ENCODE measurements around the gene APLF.

APLF gene

DNA sequence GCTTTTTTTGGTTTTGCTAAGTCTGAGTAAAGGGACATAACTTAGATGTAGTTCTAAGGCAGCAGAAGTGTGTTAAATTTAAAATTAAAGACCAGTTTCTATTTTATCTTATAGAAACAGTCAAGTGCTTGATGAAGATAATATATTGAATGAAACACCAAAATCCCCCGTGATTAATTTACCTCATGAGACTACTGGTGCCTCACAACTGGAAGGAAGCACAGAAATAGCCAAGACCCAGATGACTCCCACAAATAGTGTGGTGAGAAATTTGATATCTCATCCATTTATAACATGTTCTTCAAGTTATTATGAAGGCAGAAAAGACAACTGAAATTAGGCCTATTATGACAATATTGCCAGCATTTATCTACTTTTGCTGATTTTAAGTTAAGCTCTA lies 45.6 kb downstream of the APLF start:
- TF ChIP-seq, protein P1, sequence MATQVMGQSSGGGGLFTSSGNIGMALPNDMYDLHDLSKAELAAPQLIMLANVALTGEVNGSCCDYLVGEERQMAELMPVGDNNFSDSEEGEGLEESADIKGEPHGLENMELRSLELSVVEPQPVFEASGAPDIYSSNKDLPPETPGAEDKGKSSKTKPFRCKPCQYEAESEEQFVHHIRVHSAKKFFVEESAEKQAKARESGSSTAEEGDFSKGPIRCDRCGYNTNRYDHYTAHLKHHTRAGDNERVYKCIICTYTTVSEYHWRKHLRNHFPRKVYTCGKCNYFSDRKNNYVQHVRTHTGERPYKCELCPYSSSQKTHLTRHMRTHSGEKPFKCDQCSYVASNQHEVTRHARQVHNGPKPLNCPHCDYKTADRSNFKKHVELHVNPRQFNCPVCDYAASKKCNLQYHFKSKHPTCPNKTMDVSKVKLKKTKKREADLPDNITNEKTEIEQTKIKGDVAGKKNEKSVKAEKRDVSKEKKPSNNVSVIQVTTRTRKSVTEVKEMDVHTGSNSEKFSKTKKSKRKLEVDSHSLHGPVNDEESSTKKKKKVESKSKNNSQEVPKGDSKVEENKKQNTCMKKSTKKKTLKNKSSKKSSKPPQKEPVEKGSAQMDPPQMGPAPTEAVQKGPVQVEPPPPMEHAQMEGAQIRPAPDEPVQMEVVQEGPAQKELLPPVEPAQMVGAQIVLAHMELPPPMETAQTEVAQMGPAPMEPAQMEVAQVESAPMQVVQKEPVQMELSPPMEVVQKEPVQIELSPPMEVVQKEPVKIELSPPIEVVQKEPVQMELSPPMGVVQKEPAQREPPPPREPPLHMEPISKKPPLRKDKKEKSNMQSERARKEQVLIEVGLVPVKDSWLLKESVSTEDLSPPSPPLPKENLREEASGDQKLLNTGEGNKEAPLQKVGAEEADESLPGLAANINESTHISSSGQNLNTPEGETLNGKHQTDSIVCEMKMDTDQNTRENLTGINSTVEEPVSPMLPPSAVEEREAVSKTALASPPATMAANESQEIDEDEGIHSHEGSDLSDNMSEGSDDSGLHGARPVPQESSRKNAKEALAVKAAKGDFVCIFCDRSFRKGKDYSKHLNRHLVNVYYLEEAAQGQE (IDR thresholded peaks at IDR 0.05; ENCODE audit: insufficient read depth in 1 of 2, low read depth in 2 of 2, low read length in 2 of 2), result no peak
- TF ChIP-seq POLR2AphosphoS5 (IDR thresholded peaks at IDR 0.05; ENCODE audit: low read depth, low read length) (no peak), SIN3A (IDR thresholded peaks at IDR 0.05; ENCODE audit: borderline replicate concordance, insufficient read depth, low read length) (no peak), TAF1 (IDR thresholded peaks at IDR 0.05; ENCODE audit: borderline replicate concordance, insufficient read depth, low read length) (no peak), FOXP2 (optimal IDR thresholded peaks at IDR 0.05; ENCODE audit: borderline replicate concordance, extremely low read depth, extremely low read length, insufficient read depth) (no peak)

DNA sequence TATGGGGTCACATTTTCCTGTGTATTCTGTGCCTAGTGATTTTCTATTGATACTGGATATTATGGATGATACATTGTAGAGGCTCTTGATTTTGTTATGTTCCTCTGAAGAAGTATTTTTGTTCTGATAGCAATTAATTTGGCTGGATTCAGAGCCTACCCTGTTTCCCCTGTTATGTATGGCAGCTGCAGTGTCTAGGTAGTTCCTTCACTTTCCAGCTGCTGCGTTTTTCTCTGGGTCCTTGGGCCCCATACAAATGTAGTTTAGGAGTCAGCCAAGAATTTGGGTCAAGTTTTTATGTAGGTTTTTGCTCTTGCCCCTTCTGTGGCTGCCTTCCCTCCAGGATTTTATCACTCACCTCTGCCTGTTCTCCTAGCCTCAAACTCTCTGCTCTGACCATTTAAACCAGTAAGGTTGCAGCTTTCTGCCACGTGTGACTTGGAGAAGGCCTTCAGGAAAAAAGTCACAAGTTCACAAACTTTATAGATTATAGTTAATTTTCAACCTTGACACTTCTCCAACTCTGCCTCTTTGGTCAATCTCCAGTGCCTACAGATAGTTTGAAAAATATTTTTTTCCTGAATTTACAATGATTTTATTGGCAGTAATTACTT lies 47.0 kb downstream of the APLF start:
- TF ChIP-seq, protein P1 (IDR thresholded peaks at IDR 0.05; ENCODE audit: insufficient read depth in 1 of 2, low read depth in 2 of 2, low read length in 2 of 2), result no peak
- no peak for TF ChIP-seq SIN3A (IDR thresholded peaks at IDR 0.05; ENCODE audit: borderline replicate concordance, insufficient read depth, low read length)
- TF ChIP-seq POLR2AphosphoS5 (IDR thresholded peaks at IDR 0.05; ENCODE audit: low read depth, low read length), result no peak
- no peak for TF ChIP-seq TAF1 (IDR thresholded peaks at IDR 0.05; ENCODE audit: borderline replicate concordance, insufficient read depth, low read length)
- no peak for TF ChIP-seq FOXP2 (optimal IDR thresholded peaks at IDR 0.05; ENCODE audit: borderline replicate concordance, extremely low read depth, extremely low read length, insufficient read depth)

DNA sequence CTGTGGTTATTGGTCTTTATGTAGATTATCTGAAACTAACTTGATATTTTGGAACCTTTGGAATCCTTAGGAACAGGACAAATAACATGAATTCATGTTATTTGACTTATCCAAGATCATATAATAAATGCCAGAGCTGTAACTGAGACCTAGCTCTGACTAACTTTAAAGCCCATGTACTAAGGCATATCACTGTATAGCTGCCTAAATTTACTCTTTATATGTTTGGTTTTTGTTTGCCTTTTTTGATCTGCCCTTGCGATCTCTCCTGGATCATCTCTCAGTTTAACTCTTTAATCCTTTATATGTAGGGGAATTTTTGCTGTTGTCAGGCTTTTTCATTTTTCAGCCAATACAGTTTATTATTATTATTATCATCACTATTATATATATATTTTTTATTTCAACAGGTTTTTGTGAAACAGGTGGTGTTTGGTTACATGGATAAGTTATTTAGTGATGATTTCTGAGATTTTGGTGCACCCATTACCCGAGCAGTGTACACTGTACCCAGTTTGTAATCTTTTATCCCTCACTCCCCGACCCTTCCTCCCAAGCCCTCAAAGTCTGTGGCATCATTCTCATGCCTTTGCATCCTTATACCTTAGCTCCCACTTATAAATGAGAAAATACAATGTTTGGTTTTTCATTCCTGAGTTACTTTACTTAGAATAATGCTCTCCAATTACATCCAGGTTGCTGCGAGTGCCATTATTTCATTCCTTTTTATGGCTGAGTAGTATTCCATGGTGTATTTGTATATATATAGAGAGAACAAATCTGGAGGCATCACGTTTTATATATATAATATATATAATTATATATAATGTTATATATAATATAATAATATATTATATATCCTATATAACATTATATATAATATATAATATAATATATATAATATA lies 48.9 kb downstream of the APLF start:
- no peak for TF ChIP-seq FOXP2 (optimal IDR thresholded peaks at IDR 0.05; ENCODE audit: borderline replicate concordance, extremely low read depth, extremely low read length, insufficient read depth)
- TF ChIP-seq TAF1 (IDR thresholded peaks at IDR 0.05; ENCODE audit: borderline replicate concordance, insufficient read depth, low read length), result no peak
- no peak for TF ChIP-seq SIN3A (IDR thresholded peaks at IDR 0.05; ENCODE audit: borderline replicate concordance, insufficient read depth, low read length)
- TF ChIP-seq POLR2AphosphoS5 (IDR thresholded peaks at IDR 0.05; ENCODE audit: low read depth, low read length), result no peak
- TF ChIP-seq, protein P1 (IDR thresholded peaks at IDR 0.05; ENCODE audit: insufficient read depth in 1 of 2, low read depth in 2 of 2, low read length in 2 of 2), result no peak

DNA sequence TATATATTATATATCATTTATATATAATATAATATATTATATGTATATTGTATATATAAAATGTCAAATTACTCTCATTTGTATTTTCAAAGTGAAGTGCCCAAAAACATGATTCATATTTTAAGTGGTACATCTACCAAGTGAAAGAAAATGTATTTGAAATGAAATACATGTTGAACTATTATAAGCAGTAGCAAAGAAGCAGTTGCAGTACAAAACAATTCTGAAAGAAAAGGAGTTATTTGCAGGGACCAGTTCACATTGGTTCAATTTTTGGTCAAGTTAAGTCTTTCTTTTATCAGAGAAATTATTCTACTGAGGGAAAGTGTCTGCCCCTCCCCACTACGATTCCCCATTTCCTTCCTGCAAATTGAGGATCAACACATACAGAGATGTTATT lies 51.9 kb downstream of the APLF start:
- TF ChIP-seq, protein P1 (IDR thresholded peaks at IDR 0.05; ENCODE audit: insufficient read depth in 1 of 2, low read depth in 2 of 2, low read length in 2 of 2), result no peak
- TF ChIP-seq FOXP2 (optimal IDR thresholded peaks at IDR 0.05; ENCODE audit: borderline replicate concordance, extremely low read depth, extremely low read length, insufficient read depth) (no peak), SIN3A (IDR thresholded peaks at IDR 0.05; ENCODE audit: borderline replicate concordance, insufficient read depth, low read length) (no peak), POLR2AphosphoS5 (IDR thresholded peaks at IDR 0.05; ENCODE audit: low read depth, low read length) (no peak), TAF1 (IDR thresholded peaks at IDR 0.05; ENCODE audit: borderline replicate concordance, insufficient read depth, low read length) (no peak)

Data from PFSK-1 (cell line).